Posterior vena cava (tissue), 2 donors: ENCODE results near the gene POU6F2. TPM values are rescaled to one million over a fixed set of nuclear protein-coding genes. Genes with fewer than 3 reads are reported as not detected.

Experiments
- DNase-seq: peaks from one replicate; pipeline ENCODE4 v3.0.0-alpha.2; 2020; ENCODE audit warnings: low spot score
- intact Hi-C, 2 donors: fragments of 100-400 bp; cut with DNase I; formaldehyde crosslinking; loops; one replicate each; pipeline versions ENCODE4 v1.14.1 to v1.14.2; 2022 to 2023
- total RNA-seq, 2 donors: library from RNA; stranded (reverse); fragmentation: NEBNext Ultra II Directional; extraction: Animal tissue kit (Norgen Biotek cat#: 25700); gene quantifications; one replicate each; pipeline ENCODE4 v1.2.1, GENCODE V29; 2021
- donor health status: DM: yes; HTN: yes; CAD: no.
- donor health status: DM: yes; HTN: yes; CAD: no.

The POU6F2 gene
- total RNA-seq, 2 donors from 2014 or later, result 0.19 to 0.69 TPM

DNA sequence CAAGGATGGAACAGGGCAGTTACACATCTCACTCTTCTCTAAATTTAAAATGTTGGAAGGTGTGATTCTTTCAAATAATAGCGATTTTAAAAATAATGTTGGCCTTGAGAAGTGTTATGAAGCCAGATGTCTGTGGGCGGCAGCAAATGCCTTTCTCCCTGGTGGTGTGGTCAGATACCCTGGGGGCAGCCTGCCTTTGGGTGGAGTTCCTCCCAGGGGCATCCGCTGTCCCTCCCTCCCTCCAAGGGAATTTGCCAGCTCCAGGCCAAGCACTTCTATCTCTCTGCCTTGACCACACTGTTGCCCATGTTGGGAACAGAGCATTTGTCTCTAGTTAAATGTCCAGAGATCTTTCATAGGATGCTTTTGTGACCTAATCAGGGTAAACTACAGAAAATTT lies 121.4 kb downstream of the POU6F2 start:
- no peak for DNase-seq
- intact Hi-C loops, result no loop called here

DNA sequence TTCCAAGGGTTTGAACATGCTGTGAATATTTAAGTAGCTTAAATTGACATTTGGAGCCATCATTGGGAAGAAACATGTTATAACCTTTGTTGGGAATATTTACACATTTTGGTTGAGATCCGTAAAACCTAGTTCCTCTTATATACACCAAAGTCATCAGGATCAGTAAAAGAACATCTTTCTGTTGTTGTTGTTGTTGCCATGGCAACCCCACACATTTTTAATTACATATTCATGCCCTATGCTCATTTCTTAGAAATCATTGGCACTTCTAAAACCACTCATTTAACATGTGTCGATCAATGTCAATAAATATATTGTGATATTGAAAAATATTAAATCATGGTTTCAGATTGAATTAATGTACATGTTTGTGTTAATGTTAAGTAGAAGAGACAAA lies 122.6 kb downstream of the POU6F2 start:
- intact Hi-C loops, result no loop called here
- no peak for DNase-seq

DNA sequence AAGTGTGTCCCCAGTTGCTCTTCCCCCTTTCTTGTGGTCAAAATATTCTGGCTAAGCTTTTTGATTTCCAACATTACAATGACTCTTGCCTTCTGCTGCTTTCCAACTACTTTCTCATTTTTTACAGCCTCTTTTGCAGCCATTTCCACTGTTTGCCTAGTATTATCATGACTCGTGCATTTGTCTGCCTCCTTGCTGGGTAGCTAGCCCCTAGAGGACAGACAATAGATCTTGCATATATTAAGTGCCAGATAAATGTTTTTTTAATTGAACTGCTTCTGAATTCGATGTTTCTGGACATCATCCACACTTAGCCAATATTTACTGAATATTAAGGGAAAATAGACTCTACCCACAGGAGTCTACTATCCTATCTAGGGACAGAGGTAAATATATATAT lies 124.5 kb downstream of the POU6F2 start:
- intact Hi-C loops, result no loop called here
- DNase-seq, result no peak

DNA sequence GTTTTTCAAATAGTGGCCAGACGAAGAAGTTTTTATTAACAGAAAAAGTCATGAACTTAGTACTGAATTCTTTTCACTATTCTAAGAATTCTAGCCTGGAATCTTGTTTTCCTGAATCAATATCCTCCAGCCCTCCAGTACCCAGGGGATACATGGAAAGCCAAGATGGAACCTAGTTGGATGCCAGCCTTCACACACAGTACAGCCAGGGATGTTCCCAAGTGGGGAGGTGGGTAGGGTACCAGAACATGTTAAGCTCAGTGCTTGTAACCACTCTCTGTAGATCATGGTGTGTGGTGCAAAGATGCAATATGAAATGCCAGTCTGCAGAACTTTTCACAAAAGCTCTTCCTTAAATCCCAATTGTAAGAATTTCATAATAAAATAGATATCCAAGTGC lies 128.0 kb downstream of the POU6F2 start:
- intact Hi-C loops, result no loop called here
- no peak for DNase-seq

DNA sequence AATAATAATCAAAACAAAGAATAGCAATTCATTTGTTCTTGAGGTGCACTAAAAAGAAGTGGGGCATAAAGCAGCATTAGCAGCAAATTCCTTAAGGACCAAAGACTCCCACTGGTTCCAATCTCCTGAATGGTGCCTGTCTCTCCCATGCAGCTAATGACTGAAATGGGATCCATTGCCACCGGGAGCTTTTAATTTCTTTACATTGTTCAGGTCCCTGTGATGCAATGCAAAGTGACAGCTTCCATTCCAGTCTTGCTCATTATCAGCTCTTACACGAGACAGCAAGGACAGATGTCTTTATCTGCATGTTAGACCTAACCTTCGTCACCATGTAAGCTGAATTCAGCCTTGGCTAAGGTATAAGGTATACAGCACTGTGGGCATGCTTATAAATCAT lies 148.1 kb downstream of the POU6F2 start:
- no peak for DNase-seq
- intact Hi-C loops, result no loop called here

DNA sequence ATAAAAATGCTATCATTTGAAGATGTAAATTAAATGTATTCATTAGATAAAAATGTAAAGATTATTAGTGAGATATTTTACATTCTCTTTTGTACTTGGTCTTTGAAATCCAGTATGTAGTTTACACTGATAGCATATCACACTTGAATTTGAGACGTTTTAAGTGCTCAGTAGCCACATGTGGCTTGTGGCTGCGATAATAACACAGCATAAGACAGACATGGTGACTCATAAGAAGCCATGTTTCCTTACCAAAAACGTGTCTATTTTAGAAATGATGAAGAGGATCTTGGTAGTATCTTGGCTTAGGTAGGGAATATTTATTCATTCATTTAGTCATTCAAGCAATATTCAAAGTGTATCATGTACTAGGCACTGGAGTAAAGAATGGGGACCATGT lies 149.3 kb downstream of the POU6F2 start:
- intact Hi-C loops, result no loop called here
- DNase-seq, result no peak

DNA sequence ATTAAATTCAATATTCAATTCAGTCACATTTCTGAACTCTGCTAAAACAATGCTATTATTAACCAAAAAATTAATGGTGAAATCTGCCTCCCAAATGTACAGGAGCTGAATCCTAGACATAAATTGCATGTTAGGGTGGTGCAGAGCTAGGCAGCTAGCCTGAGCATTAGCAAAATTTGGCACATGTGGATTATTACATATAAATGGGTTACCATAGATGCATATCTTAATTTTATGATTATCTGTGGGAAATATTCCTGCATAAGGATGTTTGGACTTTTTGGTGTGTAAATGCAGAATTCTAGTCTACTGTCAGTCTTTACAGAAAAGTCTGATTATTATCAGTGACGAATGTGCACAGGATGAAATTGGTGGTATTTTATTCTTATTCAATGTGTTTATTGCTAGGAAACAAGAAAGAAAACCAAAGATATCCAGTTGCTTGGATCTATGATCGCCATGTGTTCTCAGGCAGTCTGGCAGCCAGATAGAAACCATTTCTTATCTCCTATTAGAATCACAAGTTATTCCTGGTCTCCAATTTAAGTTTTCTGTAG lies 150.7 kb downstream of the POU6F2 start:
- DNase-seq, result no peak
- intact Hi-C loops, result no loop called here

DNA sequence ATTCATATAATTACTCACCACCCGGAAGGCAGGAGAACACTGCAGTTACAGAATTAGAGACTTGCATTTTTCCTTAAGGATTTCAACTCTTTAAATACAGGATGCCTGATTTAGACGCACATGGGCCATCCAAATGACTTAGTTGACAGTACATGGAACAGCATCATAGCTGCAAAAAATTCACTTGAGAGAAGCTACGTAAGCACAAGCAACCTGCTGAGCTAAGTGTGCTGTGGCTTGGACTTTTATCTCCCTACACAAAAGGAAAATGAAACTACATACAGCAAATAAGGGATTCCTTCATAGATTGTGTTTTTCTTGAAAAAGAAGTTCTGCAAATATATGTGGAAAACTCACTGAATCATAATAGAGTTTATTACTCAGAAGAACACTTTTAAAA lies 152.6 kb downstream of the POU6F2 start:
- intact Hi-C loops, result no loop called here
- DNase-seq, result no peak

DNA sequence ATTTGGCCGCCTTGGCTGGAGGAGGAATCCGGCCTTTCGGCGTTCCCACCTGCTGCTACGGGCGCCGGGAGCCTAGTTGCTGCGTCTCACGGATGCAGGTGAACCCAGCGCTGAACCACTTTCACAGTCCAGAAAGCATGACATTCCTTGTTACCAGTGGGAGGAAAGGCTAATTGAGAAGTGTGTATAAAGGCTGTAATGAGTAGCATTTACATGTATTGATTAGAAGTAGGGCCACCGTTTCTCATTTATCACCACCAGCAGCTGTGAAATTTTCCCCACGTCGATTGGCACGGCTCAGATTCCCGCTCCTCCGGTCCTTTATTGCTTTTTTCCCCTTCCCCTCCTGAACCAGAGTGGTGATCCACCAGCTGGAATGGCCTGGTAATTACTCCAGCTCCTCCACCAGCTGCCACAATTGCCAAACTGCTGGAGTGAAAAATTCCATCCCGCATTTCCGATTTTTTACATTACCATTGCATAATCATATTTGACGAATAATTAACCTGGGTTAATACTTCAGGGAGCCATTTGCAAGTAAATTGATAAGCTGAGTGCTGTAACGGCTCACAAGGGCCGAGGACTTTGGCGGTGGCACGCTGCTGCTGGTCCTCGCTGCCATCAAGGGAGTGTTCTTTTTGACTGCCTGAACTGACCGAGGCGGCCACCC lies 153.3 kb downstream of the POU6F2 start:
- intact Hi-C loops, result no loop called here
- DNase-seq, result no peak

DNA sequence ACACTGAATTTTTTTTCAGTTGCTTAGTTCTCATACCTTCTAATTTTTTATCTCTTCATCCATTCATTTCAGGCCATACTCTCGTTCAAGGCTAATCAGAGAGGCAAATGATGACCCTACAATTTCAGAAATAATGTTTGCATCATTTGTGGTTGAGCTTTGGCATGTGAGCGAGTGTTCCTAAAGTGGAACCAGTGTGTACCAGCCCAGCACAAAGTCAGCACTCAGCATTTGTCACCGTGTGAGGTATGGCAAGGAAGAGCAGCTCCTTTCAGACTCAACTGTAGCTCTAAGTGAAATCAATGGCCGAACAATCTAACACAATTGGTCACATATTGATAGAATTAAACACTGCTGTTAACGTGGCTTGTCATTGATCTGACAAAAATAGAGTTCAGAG lies 154.6 kb downstream of the POU6F2 start:
- intact Hi-C loops, result no loop called here
- DNase-seq, result no peak

DNA sequence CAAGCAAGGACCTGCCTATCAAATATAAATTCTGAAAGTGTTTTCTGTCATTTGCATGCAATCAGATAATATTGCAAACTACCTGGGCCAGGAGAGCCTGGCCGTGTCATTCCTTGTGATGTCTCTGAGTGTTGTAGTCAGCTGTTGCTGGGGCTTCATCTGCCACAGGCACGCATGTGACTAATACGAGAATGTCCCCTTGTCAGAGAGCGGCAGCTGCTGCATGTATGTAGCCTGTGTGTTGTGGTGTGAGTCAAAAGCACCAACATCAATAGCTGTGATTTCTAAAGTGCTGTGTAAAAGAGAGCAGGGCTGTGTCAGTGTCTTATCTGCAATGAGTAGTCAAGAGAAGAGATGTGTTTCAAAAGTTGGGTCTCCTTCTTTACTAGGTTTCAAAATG lies 155.4 kb downstream of the POU6F2 start:
- no peak for DNase-seq
- intact Hi-C loops, result no loop called here

DNA sequence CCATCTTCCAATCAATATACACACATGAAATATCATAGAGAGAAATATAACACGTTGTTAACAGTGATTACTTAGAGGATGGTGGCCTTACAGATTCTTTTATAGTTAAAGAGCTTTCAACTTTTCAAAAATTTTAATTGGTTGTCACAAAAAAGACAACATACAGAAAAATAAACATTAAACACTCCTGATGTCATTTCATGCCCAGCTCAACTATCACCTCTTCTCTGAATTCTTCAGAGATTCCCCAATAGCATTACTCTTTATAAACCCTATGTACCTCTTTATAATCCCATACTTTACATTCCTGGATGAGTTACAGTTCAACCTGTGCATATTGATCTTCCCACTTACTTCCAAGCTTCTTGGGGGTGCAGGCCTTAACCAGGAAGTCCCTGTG lies 159.8 kb downstream of the POU6F2 start:
- no peak for DNase-seq
- intact Hi-C loops, result no loop called here

DNA sequence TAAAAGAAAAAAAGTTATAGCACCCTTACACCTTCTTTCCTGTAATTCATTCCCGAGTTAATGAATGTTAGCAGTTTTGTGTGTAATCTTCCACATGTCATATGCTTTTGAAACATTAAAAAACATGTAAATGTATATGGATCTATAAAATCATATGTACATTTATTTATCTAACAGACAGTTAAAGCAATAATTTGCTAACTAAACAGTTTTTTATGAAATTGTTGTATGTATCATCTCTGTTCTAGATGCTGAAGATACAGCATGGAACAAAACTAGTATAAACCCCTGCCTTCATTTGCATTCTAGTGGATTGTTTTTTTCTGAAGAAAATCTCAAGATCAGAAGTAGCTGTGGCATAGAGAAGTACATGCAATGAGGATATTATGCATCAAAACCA lies 165.0 kb downstream of the POU6F2 start:
- intact Hi-C loops, result no loop called here
- DNase-seq, result no peak

DNA sequence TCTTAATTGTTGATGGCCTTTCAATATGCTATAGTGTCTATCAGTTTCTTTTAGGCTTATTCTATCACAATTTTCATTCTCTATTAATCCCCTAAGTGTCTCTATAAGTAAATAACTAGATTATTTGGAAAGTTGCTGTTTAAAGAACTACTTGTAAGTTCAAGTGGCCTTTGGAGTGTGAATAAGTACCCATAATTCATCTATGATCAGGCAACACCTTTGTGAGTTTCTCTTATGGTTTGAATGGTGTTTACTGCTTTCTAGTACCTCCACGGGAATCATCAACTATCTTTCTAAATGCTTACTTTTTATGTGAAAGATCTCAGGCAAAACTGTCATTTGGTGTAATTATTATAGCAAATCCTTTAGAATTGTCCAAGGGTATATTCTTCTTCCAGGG lies 166.7 kb downstream of the POU6F2 start:
- intact Hi-C loops, result no loop called here
- DNase-seq, result no peak

DNA sequence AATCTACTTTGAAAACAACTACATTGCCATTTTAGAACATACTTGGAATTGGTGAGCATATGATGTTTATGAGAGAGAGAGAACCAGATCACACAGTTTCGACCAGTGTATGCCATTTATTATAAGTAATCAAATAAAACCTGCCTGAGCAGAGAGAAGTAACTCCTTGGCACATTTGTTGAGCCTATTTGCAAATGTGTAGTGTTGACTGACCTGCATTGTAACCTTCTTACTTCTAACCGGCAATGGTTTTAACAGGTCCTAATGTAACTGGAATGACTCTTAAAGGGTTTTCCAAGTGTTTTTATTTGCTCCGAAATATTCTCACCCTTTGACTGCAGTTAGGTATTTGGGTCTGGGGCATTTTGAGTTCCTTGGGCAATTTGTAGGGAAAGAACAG lies 167.6 kb downstream of the POU6F2 start:
- DNase-seq, result no peak
- intact Hi-C loops, result no loop called here

DNA sequence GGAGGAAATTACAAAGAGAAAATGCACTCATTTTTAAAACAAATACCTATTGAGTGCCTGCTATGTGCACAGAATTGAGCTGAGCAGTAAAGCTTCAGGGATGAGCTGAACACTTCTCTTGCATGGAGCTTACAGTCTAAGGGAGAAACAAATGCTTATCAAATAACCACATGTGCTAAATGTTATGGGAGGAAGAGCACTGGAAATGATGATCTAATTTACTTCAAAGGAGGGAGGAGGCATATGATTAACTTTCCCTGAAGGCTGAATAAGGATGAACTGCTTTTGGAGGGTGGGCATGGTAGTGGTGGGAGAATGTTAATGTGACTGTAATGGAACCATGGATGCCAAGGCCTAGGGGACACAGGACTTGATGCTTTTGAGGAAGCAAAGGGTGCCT lies 168.2 kb downstream of the POU6F2 start:
- intact Hi-C loops, result no loop called here
- no peak for DNase-seq

DNA sequence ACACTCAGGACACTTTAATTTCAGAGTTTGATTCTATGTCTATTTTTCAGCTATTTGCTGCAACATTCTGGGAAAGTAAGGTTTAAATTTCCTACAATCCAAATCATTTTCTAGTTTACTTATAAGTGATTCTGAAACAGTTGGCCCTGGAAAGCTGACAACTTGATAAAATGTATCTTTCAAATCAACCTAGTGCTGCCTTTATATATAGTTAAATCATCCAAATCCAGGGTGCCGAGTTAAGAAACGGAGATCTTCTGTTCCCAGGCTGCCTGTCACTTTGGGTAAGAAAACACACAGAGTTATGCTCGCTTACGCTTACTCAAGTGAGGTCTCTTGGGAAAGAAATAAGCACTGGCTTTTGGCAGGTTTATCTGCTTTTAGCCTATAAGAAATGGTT lies 175.0 kb downstream of the POU6F2 start:
- intact Hi-C loops, result no loop called here
- no peak for DNase-seq

DNA sequence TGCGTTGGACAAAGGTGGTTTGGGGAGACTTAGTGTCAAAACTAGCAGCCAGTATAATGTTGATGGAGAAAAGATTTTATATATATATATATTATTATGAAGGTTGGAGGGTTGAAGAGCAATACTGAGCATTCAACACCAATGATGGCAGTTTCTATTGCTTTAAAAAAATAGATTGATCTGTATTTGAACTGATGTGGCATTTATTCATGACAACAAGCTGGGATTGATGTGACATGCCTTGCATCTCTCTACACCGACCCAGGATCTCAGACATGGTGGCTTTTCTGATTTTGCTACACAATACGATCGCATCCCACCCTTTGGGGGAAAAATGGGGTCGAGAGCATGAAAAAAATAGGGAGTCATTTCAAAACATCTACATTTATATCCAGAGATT lies 175.4 kb downstream of the POU6F2 start:
- intact Hi-C loops, result no loop called here
- no peak for DNase-seq

DNA sequence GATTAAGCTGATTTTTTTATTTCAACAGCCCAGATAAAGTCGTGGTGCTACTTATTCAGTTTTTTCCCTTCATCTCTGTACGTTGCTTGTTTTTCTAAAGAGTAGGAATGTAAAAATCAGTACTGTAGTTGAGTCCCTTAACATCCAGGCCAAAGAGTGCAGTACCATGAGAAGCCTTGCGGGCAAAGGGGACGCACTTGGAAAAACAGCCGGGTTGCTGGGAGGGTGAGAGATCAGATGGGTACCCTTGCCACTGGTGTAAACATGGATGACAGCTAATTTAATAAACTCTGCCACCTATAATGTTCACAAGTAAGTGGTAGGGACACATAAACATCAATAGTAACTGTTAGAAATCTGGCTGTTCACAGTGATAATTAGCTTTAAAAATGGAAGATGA lies 175.9 kb downstream of the POU6F2 start:
- no peak for DNase-seq
- intact Hi-C loops, result no loop called here

DNA sequence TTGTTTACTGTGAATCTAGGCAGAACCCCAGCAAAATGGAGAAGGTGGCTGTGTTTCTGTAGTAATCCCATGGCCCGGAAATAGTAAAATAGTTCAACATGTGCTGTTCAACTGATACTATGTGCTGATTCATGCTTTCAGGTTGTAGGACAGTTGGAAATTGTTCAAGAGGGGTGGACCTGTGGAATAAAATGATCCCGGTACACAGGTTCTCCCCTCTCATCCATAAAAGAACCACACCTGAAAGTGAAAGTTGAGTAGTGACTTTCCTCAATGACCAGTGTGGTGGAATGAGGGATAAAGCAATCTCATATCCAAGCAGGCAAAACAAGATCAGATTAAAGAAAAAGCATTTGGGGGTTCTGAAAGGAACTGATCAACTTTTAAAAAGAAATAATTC lies 177.1 kb downstream of the POU6F2 start:
- DNase-seq, result no peak
- intact Hi-C loops, result no loop called here

DNA sequence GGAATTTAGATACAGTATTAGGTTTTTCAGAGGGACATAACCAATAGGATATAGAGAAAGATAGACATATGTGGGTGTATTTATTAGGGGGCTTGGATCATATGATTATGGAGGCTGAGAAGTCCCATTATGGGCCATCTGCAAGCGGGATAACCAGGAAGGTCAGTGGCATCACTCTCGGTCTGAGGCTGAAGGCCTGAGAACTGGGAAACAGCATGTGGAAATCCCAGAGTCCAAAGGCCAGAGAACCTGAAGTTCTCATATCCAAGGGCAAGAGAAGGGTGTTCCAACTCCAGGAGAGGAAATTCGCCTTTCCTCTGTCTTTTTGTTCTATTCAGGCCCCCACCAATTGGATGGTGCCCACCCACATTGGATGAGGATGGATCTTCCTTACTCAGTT lies 180.7 kb downstream of the POU6F2 start:
- intact Hi-C loops, result no loop called here
- DNase-seq, result no peak

DNA sequence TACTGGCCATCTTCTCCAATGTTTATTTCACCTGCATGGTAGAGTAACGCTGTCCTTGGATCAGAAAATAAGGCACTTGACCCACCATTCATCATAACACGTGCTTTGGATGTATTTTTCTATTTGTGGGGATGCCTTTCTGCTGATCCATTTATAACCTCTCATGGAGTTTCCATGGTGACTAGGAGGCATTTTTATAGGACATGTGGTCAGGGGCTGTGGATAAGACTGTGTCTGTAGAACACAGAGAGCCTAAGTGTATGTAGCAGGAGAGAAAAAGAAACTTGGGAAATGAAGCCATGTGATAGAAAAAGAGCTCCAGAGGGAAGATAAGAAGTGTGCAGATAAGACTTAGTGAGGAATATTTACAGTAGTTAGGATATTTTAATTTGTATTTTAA lies 184.2 kb downstream of the POU6F2 start:
- intact Hi-C loops, result no loop called here
- DNase-seq, result no peak
